ENCODE data around the gene GGA1.

DNA sequence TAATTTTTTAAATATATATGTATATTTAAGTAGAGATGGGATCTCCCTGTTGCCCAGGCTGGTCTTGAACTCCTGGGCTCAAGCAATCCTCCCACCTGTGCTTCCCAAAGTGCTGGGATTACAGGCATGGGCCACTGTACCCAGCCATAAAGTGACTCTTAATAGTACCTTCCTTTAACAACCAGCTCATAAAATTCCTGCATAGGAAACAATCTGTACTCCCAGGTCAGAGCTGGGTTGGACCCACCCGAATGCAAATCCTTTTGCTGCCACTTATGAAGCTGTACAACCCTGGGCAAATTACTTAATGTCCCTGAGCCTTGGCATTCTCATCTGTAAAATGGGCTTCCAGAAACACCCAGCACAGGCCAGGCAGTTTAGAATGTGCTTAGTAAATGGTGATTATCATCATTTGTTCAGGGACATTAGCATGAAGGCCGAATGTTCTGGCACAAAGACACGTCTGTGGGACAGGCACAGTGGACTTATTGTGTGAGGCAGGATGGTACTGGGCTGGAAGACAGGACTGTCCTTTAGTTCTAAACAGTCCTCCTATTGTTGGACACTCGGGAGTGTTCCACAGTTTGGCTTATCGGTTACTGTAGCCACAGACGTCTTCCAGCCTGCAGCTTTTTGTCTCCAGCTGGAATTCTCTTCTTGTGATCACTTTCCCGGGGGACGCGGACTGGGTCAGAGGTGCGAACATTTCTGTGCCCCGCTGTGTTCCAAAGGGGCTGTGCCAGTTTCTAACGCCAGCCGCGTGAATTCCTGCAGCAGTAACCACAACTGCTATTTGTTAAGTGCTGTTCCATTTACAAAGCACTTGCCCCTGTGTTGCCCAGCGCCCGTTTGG lies 55.8 kb downstream of the GGA1 start:
- TF ChIP-seq, protein P1, sequence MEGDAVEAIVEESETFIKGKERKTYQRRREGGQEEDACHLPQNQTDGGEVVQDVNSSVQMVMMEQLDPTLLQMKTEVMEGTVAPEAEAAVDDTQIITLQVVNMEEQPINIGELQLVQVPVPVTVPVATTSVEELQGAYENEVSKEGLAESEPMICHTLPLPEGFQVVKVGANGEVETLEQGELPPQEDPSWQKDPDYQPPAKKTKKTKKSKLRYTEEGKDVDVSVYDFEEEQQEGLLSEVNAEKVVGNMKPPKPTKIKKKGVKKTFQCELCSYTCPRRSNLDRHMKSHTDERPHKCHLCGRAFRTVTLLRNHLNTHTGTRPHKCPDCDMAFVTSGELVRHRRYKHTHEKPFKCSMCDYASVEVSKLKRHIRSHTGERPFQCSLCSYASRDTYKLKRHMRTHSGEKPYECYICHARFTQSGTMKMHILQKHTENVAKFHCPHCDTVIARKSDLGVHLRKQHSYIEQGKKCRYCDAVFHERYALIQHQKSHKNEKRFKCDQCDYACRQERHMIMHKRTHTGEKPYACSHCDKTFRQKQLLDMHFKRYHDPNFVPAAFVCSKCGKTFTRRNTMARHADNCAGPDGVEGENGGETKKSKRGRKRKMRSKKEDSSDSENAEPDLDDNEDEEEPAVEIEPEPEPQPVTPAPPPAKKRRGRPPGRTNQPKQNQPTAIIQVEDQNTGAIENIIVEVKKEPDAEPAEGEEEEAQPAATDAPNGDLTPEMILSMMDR (IDR thresholded peaks at IDR 0.05) = no peak
- TF ChIP-seq POLR2A (IDR thresholded peaks at IDR 0.05) = no peak
